ENCODE measurements around the gene TRDMT1. TPM values are rescaled to one million over a fixed set of nuclear protein-coding genes. Genes with fewer than 3 reads are reported as not detected.

Gene TRDMT1
- total RNA-seq, 1 donor from 2014 or later = 4.6 TPM

Other genes starting within 250 kb of the TRDMT1 start
- gene CUBN, start 71.9 kb downstream of the TRDMT1 start, total RNA-seq = 6.1 and 27.5 TPM in 2 replicates
- 4,841 and 6,960 TPM in 2 replicates for gene VIM, start 26.6 kb upstream of the TRDMT1 start, total RNA-seq